SK-N-MC (cell line): Measurements from ENCODE around the gene TOP1.

Experiments used
- EZH2 ChIP-seq: fragments of 200-600 bp; sonication (generic); IDR thresholded peaks from one replicate; pipeline ENCODE4 v1.6.1; 2017; ENCODE audit warnings: antibody characterized with exemption
- POLR2AphosphoS5 ChIP-seq: IDR thresholded peaks from 2 replicates; pipeline ENCODE4 v1.6.1; 2012; ENCODE audit warnings: mild to moderate bottlenecking, low read depth, low read length, borderline replicate concordance

DNA sequence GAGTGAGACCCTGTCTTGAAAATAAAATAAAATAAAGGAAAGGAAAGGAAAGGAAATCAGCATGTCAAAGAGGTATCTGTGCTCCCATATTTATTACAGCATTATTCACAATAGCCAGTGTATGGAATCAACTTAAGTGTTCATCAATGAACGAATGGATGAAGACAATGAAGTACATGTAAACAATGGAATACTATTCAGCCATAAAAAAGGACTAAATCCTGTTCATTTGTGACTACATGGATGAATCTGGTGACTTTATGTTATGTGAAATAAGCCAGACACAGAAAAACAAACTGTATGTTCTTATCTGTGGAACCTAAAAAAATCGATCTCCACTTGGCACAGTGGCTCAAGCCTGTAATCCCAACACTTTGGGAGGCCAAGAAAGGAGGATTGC lies 28.0 kb upstream of the TOP1 start:
- TF ChIP-seq EZH2 (no peak), POLR2AphosphoS5 (no peak)
